Astrocyte of the cerebellum (primary cell): ENCODE measurements around the gene ADGRG2.

ENCODE experiments used
- DNase-seq: peaks from one replicate; pipeline ENCODE4 v3.0.0-alpha.2; 2011; ENCODE audit warnings: low read depth
- H3K4me3 ChIP-seq: 2 replicates; pipeline ENCODE4 v1.5.1; 2011; ENCODE audit warnings: mild to moderate bottlenecking, low read depth, low read length, moderate library complexity
- in situ Hi-C: cut with HindIII; loops from 2 replicates; pipeline ENCODE4 v1.10.0; 2017; ENCODE audit warnings: low sequenced_read_pairs
- TF ChIP-seq, protein P1 (sequence below): IDR thresholded peaks from 2 replicates; pipeline ENCODE4 v1.5.1; 2012; ENCODE audit warnings: low read length, low read depth, moderate library complexity, mild to moderate bottlenecking; ENCODE audit errors: missing control alignments

The ADGRG2 gene, protein sequence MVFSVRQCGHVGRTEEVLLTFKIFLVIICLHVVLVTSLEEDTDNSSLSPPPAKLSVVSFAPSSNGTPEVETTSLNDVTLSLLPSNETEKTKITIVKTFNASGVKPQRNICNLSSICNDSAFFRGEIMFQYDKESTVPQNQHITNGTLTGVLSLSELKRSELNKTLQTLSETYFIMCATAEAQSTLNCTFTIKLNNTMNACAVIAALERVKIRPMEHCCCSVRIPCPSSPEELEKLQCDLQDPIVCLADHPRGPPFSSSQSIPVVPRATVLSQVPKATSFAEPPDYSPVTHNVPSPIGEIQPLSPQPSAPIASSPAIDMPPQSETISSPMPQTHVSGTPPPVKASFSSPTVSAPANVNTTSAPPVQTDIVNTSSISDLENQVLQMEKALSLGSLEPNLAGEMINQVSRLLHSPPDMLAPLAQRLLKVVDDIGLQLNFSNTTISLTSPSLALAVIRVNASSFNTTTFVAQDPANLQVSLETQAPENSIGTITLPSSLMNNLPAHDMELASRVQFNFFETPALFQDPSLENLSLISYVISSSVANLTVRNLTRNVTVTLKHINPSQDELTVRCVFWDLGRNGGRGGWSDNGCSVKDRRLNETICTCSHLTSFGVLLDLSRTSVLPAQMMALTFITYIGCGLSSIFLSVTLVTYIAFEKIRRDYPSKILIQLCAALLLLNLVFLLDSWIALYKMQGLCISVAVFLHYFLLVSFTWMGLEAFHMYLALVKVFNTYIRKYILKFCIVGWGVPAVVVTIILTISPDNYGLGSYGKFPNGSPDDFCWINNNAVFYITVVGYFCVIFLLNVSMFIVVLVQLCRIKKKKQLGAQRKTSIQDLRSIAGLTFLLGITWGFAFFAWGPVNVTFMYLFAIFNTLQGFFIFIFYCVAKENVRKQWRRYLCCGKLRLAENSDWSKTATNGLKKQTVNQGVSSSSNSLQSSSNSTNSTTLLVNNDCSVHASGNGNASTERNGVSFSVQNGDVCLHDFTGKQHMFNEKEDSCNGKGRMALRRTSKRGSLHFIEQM

DNA sequence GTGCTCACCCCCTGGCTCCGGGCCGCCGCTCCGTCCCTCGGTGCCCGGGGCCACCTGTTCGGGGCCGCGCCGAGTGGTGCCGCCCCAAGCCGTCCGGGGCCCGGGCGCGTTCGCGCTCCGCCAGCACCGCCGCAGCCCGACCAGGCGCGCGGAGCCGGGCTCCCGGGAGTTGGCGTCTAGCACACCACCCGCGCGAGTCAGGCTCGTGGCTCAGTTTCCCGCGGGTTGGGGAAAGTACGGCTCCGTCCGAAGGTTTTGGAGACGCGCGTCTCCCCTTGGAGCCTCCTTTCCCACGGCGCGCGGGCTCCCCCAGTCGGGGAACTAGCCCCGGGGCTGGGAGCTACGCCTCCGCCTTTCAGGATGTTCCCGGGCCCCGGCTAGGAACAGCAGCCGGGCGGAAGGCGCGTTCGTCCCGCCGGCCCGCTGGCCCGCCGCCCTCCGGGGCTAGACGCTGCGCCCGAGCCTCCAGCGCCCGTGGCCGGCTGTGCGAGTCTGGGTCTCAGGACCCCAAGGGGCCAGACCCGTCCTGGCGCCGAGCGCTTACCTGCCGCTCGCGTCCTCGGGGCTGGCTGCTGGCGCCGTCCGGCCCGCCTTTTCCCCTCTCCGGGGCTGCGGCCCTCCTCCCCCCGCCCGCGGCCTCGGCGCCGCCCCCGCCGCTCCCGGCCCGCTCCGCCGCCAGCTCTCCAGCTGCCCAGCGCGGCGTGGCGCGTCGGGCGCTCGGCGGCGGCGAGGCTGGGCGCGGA lies at the start of gene ADGRG2:
Gene ADGRG2, minus strand, starts transcription at position 571 of the 743 bp plus-strand sequence. CDS start 53,634 bp downstream, outside the sequence.
- H3K4me3 ChIP-seq: peak within 1 kb of the TSS; percentile 34
- no peak for DNase-seq
- TF ChIP-seq, protein P1, sequence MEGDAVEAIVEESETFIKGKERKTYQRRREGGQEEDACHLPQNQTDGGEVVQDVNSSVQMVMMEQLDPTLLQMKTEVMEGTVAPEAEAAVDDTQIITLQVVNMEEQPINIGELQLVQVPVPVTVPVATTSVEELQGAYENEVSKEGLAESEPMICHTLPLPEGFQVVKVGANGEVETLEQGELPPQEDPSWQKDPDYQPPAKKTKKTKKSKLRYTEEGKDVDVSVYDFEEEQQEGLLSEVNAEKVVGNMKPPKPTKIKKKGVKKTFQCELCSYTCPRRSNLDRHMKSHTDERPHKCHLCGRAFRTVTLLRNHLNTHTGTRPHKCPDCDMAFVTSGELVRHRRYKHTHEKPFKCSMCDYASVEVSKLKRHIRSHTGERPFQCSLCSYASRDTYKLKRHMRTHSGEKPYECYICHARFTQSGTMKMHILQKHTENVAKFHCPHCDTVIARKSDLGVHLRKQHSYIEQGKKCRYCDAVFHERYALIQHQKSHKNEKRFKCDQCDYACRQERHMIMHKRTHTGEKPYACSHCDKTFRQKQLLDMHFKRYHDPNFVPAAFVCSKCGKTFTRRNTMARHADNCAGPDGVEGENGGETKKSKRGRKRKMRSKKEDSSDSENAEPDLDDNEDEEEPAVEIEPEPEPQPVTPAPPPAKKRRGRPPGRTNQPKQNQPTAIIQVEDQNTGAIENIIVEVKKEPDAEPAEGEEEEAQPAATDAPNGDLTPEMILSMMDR: no peak
- in situ Hi-C loops: no loop called here

DNA sequence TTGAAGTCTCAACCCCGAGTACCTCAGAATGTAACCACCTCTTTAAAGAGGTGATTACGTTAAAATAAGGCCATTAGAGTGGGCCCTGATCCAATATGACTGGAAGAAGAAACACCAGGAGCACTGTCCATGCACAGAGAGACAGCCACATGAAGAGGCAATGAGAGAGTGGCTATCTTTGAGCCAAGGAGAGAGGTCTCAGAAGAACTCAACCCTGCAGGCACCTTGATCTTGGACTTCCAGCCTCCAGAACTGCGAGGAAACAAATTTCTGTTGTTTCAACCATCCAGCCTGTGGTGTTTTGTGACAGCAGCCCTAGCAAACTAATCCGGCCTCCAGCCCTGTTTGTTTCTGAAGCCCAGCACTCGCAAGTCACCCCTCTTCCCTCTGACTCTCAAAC lies 46.3 kb upstream of the ADGRG2 start:
- TF ChIP-seq, protein P1: no peak
- DNase-seq: no peak
- no peak overlapping the region for H3K4me3 ChIP-seq
- in situ Hi-C loops: loop anchor here (5.0 kb wide), 1 partner anchor 66 kb away; no protein-coding TSS in a partner anchor

DNA sequence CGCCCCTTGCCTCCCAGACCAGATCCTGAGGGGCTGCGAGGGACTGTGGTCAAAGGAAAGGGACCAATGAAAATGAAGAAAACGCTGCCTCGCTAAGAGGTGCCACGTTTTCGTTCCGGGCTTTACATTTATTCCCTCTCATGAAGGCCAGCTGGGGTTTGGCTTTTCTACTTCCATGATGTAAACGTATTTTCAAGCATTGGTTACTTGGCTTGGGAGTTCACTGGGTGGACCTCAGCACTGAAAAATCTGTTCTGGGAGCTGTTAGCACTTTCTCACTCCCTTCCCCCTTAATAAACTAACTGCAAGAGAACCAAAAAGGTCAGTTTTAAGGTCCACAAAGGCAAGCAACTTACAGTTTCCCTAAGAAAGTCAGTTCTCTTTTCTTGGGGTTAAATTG lies 40.6 kb upstream of the ADGRG2 start:
- in situ Hi-C loops: no loop called here
- DNase-seq: no peak
- TF ChIP-seq, protein P1: no peak
- H3K4me3 ChIP-seq: no peak overlapping the region

DNA sequence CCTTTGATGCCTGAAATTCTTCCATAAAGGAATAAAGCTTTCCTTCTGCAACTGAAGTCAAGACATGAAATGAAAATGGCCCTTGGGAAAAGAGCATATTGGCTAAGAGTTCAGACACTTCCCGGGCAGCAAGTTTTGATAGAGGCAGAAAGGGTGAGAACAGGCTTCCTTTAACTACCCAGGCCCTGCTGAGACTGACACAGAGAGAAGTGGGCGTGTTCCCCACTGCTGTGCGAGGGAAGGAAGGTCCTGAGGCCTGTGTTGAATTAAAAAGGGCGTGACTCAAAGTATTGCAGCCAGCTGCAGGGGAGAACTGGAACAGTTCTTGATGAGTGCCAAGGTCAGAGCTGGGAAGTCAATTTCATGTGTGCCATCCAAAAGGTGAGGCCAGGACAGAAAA lies 33.9 kb upstream of the ADGRG2 start:
- no peak overlapping the region for H3K4me3 ChIP-seq
- TF ChIP-seq, protein P1: no peak
- DNase-seq: no peak
- in situ Hi-C loops: no loop called here

DNA sequence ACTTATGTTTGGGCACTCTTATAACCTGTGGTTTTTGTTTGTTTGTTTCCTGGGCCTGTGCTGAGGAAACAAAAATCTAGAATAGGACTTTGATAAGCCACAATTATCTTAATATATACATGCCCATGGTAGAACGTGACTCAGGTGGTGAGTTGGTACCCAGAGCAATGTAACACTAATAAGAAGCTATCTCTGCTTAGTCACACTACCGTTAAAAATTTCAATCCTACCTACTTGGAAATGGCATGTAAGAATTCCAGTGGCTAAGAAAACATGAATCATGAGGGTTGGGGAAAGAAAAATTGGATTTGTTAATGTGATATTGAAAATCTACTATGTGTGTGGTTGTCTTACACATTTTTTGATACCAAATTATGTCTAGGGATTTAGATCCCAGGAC lies 30.5 kb upstream of the ADGRG2 start:
- TF ChIP-seq, protein P1: no peak
- DNase-seq: no peak
- H3K4me3 ChIP-seq: no peak overlapping the region
- in situ Hi-C loops: no loop called here

DNA sequence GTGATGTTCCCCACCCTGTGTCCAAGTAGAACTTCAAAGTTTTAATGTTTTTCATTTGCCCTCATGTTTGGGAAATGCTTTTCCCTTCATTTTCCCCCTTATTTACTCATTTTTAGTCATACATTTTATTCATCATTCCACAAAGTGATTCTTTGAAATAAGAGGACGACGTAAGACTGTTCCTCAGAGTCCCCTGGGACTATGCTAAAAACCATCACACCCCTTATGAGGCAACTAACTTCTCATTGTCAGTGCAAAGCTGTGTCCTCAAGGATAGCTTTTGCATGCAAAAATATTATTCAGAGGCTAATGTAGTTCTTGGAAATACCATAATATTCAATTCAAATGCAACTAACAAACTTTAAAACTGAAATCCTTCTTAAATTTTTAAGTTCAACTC lies 14.8 kb upstream of the ADGRG2 start:
- no peak for DNase-seq
- TF ChIP-seq, protein P1: no peak
- no peak overlapping the region for H3K4me3 ChIP-seq
- in situ Hi-C loops: no loop called here
